Type B pancreatic cell (in vitro differentiated cells): ENCODE results near the gene PIH1D1. TPM values are rescaled to one million over a fixed set of nuclear protein-coding genes. Genes with fewer than 3 reads are reported as not detected.

Experiments
- DNase-seq: peaks from one replicate; pipeline ENCODE4 v3.0.0; 2021; ENCODE audit warnings: mixed read lengths; ENCODE audit not compliant: unreplicated experiment; ENCODE audit errors: extremely low spot score
- H3K27ac Mint-ChIP-seq: 2 replicates; pipeline ENCODE4 v1.8.0; 2021; ENCODE audit warnings: mild to moderate bottlenecking, mixed read lengths
- H3K27me3 Mint-ChIP-seq: 2 replicates; pipeline ENCODE4 v1.8.0; 2021; ENCODE audit warnings: mixed read lengths
- H3K36me3 Mint-ChIP-seq: 2 replicates; pipeline ENCODE4 v1.8.0; 2021; ENCODE audit warnings: mixed read lengths
- H3K4me1 Mint-ChIP-seq: one replicate; pipeline ENCODE4 v1.8.0; 2021; ENCODE audit warnings: mixed read lengths; ENCODE audit not compliant: unreplicated experiment
- H3K4me3 Mint-ChIP-seq: 2 replicates; pipeline ENCODE4 v1.8.0; 2021; ENCODE audit warnings: mild to moderate bottlenecking, mixed read lengths
- H3K9me3 Mint-ChIP-seq: 2 replicates; pipeline ENCODE4 v1.8.0; 2021; ENCODE audit warnings: mixed read lengths
- long read RNA-seq: library from polyadenylated mRNA; unstranded; transcript quantifications from one replicate; pipeline ENCODE4 v2.0.0, GENCODE V29; 2020
- total RNA-seq: library from RNA; stranded (reverse); gene quantifications from 2 replicates; pipeline ENCODE4 v1.2.1, GENCODE V29; 2021; ENCODE audit warnings: low replicate concordance
- TF ChIP-seq, protein P1 (sequence below): fragments of 200-600 bp; sonication (generic); conservative IDR thresholded peaks from 2 replicates; pipeline ENCODE4 v1.5.0; 2021; ENCODE audit warnings: antibody characterized with exemption, mild to moderate bottlenecking

The PIH1D1 gene
- 83.1 and 93.3 TPM in 2 replicates for total RNA-seq
- long read RNA-seq, transcript PIH1D1-201 (9 exons, 1,192 nt), result major isoform, 129 of 175 reads
- long read RNA-seq, partial matches to known transcripts, result 1 of 175 reads
- long read RNA-seq, other reads (novel, unspliced or antisense), result 43 of 175 reads

- H3K27ac Mint-ChIP-seq, result peak within 1 kb of the TSS; percentile 97
- TF ChIP-seq, protein P1, sequence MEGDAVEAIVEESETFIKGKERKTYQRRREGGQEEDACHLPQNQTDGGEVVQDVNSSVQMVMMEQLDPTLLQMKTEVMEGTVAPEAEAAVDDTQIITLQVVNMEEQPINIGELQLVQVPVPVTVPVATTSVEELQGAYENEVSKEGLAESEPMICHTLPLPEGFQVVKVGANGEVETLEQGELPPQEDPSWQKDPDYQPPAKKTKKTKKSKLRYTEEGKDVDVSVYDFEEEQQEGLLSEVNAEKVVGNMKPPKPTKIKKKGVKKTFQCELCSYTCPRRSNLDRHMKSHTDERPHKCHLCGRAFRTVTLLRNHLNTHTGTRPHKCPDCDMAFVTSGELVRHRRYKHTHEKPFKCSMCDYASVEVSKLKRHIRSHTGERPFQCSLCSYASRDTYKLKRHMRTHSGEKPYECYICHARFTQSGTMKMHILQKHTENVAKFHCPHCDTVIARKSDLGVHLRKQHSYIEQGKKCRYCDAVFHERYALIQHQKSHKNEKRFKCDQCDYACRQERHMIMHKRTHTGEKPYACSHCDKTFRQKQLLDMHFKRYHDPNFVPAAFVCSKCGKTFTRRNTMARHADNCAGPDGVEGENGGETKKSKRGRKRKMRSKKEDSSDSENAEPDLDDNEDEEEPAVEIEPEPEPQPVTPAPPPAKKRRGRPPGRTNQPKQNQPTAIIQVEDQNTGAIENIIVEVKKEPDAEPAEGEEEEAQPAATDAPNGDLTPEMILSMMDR, result peak; percentile 45
- peaks cover 12% of the 10 kb centered on the region for H3K36me3 Mint-ChIP-seq
- DNase-seq, result peak; percentile 95
- H3K27me3 Mint-ChIP-seq, result peaks cover 2% of the 10 kb centered on the region
- peaks cover 16% of the 10 kb centered on the region for H3K4me1 Mint-ChIP-seq
- H3K9me3 Mint-ChIP-seq, result no peaks in the 10 kb centered on the region
- peak within 1 kb of the TSS; percentile 97 for H3K4me3 Mint-ChIP-seq
Observed at GRCh38 chr19:49451430-49452181, at the start of gene PIH1D1. Gene PIH1D1, minus strand, starts transcription at chr19:49451814. Its CDS starts 240 bp downstream, at chr19:49451574.

- peaks cover 12% of the 10 kb centered on the region for H3K4me1 Mint-ChIP-seq
- H3K9me3 Mint-ChIP-seq, result no peaks in the 10 kb centered on the region
- no peak overlapping the region for H3K27ac Mint-ChIP-seq
- H3K36me3 Mint-ChIP-seq, result peaks cover 14% of the 10 kb centered on the region
- peak overlapping the region; percentile 34 for H3K4me3 Mint-ChIP-seq
- TF ChIP-seq, protein P1, result no peak
- no peak for DNase-seq
- H3K27me3 Mint-ChIP-seq, result no peaks in the 10 kb centered on the region
Observed at GRCh38 chr19:49499030-49499670, 47.5 kb upstream of the PIH1D1 start.

DNA sequence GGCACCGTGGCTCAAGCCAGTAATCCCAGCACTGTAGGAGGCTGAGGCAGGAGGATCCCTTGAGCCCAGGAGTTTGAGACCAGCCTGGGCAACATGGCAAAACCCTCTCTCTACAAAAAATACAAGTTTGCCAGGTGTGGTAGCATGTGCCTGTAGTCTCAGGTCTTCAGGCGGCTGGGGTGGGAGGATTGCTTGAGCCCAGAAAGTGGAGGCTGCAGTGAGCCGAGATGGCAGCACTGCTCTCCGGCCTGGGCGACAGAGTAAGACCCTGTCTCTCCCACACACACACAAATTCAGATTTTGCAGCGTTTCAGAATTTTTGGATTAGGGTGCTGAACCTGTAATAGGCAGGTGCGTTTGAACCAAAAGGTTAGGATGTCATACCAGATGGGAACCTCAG, 46.9 kb upstream of the PIH1D1 start:
- no peak for DNase-seq
- H3K27ac Mint-ChIP-seq, result no peak overlapping the region
- H3K4me3 Mint-ChIP-seq, result peak overlapping the region; percentile 97
- H3K4me1 Mint-ChIP-seq, result peaks cover 12% of the 10 kb centered on the region
- no peaks in the 10 kb centered on the region for H3K9me3 Mint-ChIP-seq
- TF ChIP-seq, protein P1, result no peak
- peaks cover 14% of the 10 kb centered on the region for H3K36me3 Mint-ChIP-seq
- no peaks in the 10 kb centered on the region for H3K27me3 Mint-ChIP-seq

- TF ChIP-seq, protein P1, result no peak
- Mint-ChIP-seq H3K27me3 (no peaks in the 10 kb centered on the region), H3K36me3 (peaks cover 18% of the 10 kb centered on the region), H3K4me3 (peak overlapping the region; percentile 97), H3K4me1 (peaks cover 12% of the 10 kb centered on the region), H3K27ac (peak overlapping the region; percentile 97), H3K9me3 (no peaks in the 10 kb centered on the region)
- no peak for DNase-seq
Observed at GRCh38 chr19:49497789-49498103, 46.1 kb upstream of the PIH1D1 start.

DNA sequence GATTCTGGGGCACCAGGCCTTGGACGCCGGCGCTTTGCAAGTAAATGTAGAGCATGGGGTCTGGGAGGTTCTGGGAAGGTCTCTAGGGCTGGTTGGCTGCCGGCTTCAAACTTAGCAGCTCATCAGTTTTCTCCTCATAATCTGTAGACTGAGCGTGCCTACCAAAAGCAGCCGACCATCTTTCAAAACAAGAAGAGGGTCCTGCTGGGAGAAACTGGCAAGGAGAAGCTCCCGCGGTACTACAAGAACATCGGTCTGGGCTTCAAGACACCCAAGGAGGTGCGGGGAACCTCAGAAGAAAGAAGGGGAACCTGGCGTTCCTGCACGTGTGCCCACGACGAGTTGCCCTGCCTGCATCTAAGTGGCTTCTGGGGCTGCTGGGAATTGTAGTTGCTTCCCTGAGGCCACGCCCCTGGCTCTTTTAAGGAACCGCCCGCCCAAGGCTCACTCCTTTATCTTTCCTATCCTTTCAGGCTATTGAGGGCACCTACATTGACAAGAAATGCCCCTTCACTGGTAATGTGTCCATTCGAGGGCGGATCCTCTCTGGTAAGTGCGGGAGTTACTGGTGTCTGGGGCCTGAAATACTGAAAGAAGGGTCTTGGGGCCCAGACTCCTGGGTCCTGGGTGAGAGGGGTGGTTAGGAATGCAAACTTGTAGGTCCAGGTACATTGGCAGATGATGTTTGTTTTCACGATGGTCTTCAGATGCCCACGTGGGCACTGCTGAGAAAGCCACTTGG, 45.6 kb upstream of the PIH1D1 start:
- peaks cover 23% of the 10 kb centered on the region for H3K36me3 Mint-ChIP-seq

More for the DNA sequence above, 45.6 kb upstream of the PIH1D1 start:
- Mint-ChIP-seq H3K4me3 (peak overlapping the region; percentile 97), H3K27ac (peak overlapping the region; percentile 97), H3K9me3 (no peaks in the 10 kb centered on the region), H3K27me3 (no peaks in the 10 kb centered on the region), H3K4me1 (peaks cover 12% of the 10 kb centered on the region)
- TF ChIP-seq, protein P1, result no peak
- DNase-seq, result no peak
